ENCODE data around the gene P2RX5. TPM values are rescaled to one million over a fixed set of nuclear protein-coding genes. Genes with fewer than 3 reads are reported as not detected.

P2RX5 gene
- polyA plus RNA-seq, 1 donor (not counting 4 experiments of a cell fraction or from before 2014, with no cell fraction given): 0.43 TPM

GRCh38 chr17:3744014-3744413 is 48.1 kb upstream of the P2RX5 start:
- no peak overlapping the region for H2AFZ ChIP-seq (ENCODE audit: control insufficient read depth, low read length)
- no peaks in the 10 kb centered on the region for H3K9me3 ChIP-seq (ENCODE audit: control insufficient read depth, low read depth, low read length)
- FAIRE-seq (no peak), DNase-seq (ENCODE audit: low read depth, low spot score) (no peak)
- no peak overlapping the region for H3K4me3 ChIP-seq (ENCODE audit: control insufficient read depth in 2 of 3, extremely low read depth in 1 of 3, insufficient read depth in 2 of 3, low read depth in 1 of 3, low read length in 3 of 3)
- dilution Hi-C loops (cut with MboI; ENCODE audit: extremely low pct_ligation_motif_present, low sequenced_read_pairs): no loop called here
- H4K20me1 ChIP-seq (ENCODE audit: control insufficient read depth, extremely low read depth, insufficient read depth, low read length): no peaks in the 10 kb centered on the region
- H3K4me1 ChIP-seq (ENCODE audit: control insufficient read depth, extremely low read depth, insufficient read depth, low read length): peaks cover under 1% of the 10 kb centered on the region
- TF ChIP-seq, protein P1, sequence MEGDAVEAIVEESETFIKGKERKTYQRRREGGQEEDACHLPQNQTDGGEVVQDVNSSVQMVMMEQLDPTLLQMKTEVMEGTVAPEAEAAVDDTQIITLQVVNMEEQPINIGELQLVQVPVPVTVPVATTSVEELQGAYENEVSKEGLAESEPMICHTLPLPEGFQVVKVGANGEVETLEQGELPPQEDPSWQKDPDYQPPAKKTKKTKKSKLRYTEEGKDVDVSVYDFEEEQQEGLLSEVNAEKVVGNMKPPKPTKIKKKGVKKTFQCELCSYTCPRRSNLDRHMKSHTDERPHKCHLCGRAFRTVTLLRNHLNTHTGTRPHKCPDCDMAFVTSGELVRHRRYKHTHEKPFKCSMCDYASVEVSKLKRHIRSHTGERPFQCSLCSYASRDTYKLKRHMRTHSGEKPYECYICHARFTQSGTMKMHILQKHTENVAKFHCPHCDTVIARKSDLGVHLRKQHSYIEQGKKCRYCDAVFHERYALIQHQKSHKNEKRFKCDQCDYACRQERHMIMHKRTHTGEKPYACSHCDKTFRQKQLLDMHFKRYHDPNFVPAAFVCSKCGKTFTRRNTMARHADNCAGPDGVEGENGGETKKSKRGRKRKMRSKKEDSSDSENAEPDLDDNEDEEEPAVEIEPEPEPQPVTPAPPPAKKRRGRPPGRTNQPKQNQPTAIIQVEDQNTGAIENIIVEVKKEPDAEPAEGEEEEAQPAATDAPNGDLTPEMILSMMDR (optimal IDR thresholded peaks at IDR 0.05 in 1 of 3, IDR thresholded peaks at IDR 0.05 in 1 of 3, conservative IDR thresholded peaks at IDR 0.05 in 1 of 3; ENCODE audit: extremely low read depth in 1 of 3, insufficient read depth in 2 of 3, low read length in 3 of 3): no peak
- TF ChIP-seq EZH2 (IDR thresholded peaks at IDR 0.05; ENCODE audit: low read length): no peak
- no peaks in the 10 kb centered on the region for H3K27me3 ChIP-seq (ENCODE audit: control insufficient read depth, extremely low read depth, insufficient read depth, low read length)
- H3K79me2 ChIP-seq (ENCODE audit: control insufficient read depth, insufficient read depth, low read length): no peaks in the 10 kb centered on the region
- no peak overlapping the region for H3K9ac ChIP-seq (ENCODE audit: control insufficient read depth, extremely low read depth, insufficient read depth, low read length)
- H3K27ac ChIP-seq (ENCODE audit: control insufficient read depth, insufficient read depth, low read length): no peak overlapping the region
- H3K4me2 ChIP-seq (ENCODE audit: control insufficient read depth, extremely low read depth, insufficient read depth, low read depth, low read length): no peak overlapping the region
- H3K9me1 ChIP-seq (ENCODE audit: control insufficient read depth, extremely low read depth, insufficient read depth, low read length): no peaks in the 10 kb centered on the region
- no peaks in the 10 kb centered on the region for H3K36me3 ChIP-seq (ENCODE audit: control insufficient read depth in 2 of 2, extremely low read depth in 1 of 2, insufficient read depth in 2 of 2, low read length in 2 of 2)

DNA sequence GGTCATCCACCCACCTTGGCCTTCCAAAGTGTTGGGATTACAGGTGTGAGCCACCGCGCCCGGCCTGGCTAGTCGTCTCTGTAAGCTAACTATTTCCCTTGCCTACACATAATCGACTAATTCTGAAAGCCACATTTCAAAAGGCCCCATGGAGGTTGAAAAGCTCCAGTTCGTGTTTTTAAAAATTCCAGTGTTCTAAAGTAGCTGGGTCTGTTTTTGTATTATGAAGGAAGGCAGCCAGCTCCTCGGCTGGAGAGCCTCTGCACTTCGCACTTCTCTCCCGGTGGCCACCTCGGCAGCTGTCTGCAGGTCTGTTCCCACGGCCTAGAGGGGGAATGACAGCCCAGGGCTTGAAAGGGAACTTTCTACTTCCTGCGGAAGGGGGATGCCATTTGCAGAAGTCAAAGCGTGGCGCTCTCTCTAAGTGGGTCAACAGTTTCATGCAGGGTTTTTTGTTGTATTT is 44.7 kb upstream of the P2RX5 start:
- H2AFZ ChIP-seq (ENCODE audit: control insufficient read depth, low read length): no peak overlapping the region
- no peak overlapping the region for H3K27ac ChIP-seq (ENCODE audit: control insufficient read depth, insufficient read depth, low read length)
- dilution Hi-C loops (cut with MboI; ENCODE audit: extremely low pct_ligation_motif_present, low sequenced_read_pairs): no loop called here
- no peak overlapping the region for H3K9ac ChIP-seq (ENCODE audit: control insufficient read depth, extremely low read depth, insufficient read depth, low read length)
- FAIRE-seq: no peak
- no peaks in the 10 kb centered on the region for H3K79me2 ChIP-seq (ENCODE audit: control insufficient read depth, insufficient read depth, low read length)
- peaks cover 13% of the 10 kb centered on the region for H3K4me1 ChIP-seq (ENCODE audit: control insufficient read depth, extremely low read depth, insufficient read depth, low read length)
- H3K4me3 ChIP-seq (ENCODE audit: control insufficient read depth in 2 of 3, extremely low read depth in 1 of 3, insufficient read depth in 2 of 3, low read depth in 1 of 3, low read length in 3 of 3): no peak overlapping the region
- no peak overlapping the region for H3K4me2 ChIP-seq (ENCODE audit: control insufficient read depth, extremely low read depth, insufficient read depth, low read depth, low read length)
- no peaks in the 10 kb centered on the region for H3K36me3 ChIP-seq (ENCODE audit: control insufficient read depth in 2 of 2, extremely low read depth in 1 of 2, insufficient read depth in 2 of 2, low read length in 2 of 2)
- H4K20me1 ChIP-seq (ENCODE audit: control insufficient read depth, extremely low read depth, insufficient read depth, low read length): no peaks in the 10 kb centered on the region
- H3K9me1 ChIP-seq (ENCODE audit: control insufficient read depth, extremely low read depth, insufficient read depth, low read length): no peaks in the 10 kb centered on the region
- H3K9me3 ChIP-seq (ENCODE audit: control insufficient read depth, low read depth, low read length): no peaks in the 10 kb centered on the region
- H3K27me3 ChIP-seq (ENCODE audit: control insufficient read depth, extremely low read depth, insufficient read depth, low read length): no peaks in the 10 kb centered on the region
- TF ChIP-seq EZH2 (IDR thresholded peaks at IDR 0.05; ENCODE audit: low read length): no peak
- TF ChIP-seq, protein P1 (optimal IDR thresholded peaks at IDR 0.05 in 1 of 3, IDR thresholded peaks at IDR 0.05 in 1 of 3, conservative IDR thresholded peaks at IDR 0.05 in 1 of 3; ENCODE audit: extremely low read depth in 1 of 3, insufficient read depth in 2 of 3, low read length in 3 of 3): no peak
- DNase-seq (ENCODE audit: low read depth, low spot score): no peak

Measured in keratinocyte (primary cell).